ENCODE measurements around the gene CFAP74. TPM values are rescaled to one million over a fixed set of nuclear protein-coding genes. Genes with fewer than 3 reads are reported as not detected.

CFAP74 gene
- total and polyA plus RNA-seq, 2 donors (not counting 3 experiments of a cell fraction or from before 2014, with no cell fraction given): not detected

DNA sequence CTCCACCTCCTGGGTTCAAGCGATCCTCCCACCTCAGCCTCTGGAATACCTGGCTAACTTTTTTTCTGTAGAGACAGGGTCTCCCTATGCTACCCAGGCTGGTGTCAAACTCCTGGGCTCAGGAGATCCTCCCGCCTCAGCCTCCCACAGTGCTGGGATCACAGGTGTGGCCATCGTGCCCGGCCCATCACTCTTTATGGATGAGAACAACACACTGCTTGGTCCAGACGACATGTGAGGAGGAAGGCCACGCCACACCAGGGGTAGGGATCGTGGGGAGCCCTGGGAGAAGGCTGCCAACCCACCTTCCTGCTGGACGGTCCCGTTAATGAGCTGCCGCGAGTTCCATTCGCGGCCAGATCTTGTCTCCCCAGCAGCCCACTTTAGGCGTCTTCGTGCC is 10.6 kb upstream of the CFAP74 start:
- dilution Hi-C loops (cut with MboI; ENCODE audit: extremely low pct_ligation_motif_present, low sequenced_read_pairs): no loop called here
- Histone ChIP-seq H4K20me1 (replicated peaks; ENCODE audit: control insufficient read depth, extremely low read depth, insufficient read depth, low read length) (no peaks in the 10 kb centered on the region), H3K9me3 (replicated peaks; ENCODE audit: control insufficient read depth, insufficient read depth, low read length) (no peaks in the 10 kb centered on the region), H3K9me1 (replicated peaks; ENCODE audit: control insufficient read depth, extremely low read depth, insufficient read depth, low read length) (no peaks in the 10 kb centered on the region), H3K4me2 (ENCODE audit: insufficient read depth, low read length) (no peak overlapping the region), H2AFZ (ENCODE audit: low read depth, low read length) (no peak overlapping the region), H3K4me3 (replicated peaks in 1 of 3; ENCODE audit: insufficient read depth in 1 of 3, low read depth in 1 of 3, low read length in 3 of 3) (no peak overlapping the region), H3K27ac (ENCODE audit: insufficient read depth, low read depth, low read length) (no peak overlapping the region), H3K27me3 (ENCODE audit: control insufficient read depth in 2 of 2, insufficient read depth in 2 of 2, low read length in 2 of 2) (peaks cover 7 to 16% of the 10 kb centered on the region in 2 experiments), H3K9ac (replicated peaks; ENCODE audit: extremely low read depth, insufficient read depth, low read length) (no peak overlapping the region), H3K79me2 (ENCODE audit: control insufficient read depth, insufficient read depth, low read length) (no peaks in the 10 kb centered on the region), H3K36me3 (ENCODE audit: control insufficient read depth in 2 of 2, extremely low read depth in 1 of 2, insufficient read depth in 2 of 2, low read length in 2 of 2) (no peaks in the 10 kb centered on the region), H3K4me1 (ENCODE audit: control insufficient read depth, extremely low read depth, insufficient read depth, low read length) (no peaks in the 10 kb centered on the region)
- intact Hi-C loops (cut with micrococcal nuclease): no loop called here
- DNase-seq (ENCODE audit: low read depth, low spot score) (no peak), FAIRE-seq (no peak)
- BruUV-seq (replicated peaks): no TSS peak
- ChIA-PET CTCF (no interaction called here), POLR2A (no interaction called here)
- TF ChIP-seq EZH2 (IDR thresholded peaks at IDR 0.05; ENCODE audit: borderline replicate concordance, low read depth, low read length, severe bottlenecking): no peak
- no peak for TF ChIP-seq JUN (IDR thresholded peaks at IDR 0.05; ENCODE audit: borderline replicate concordance, insufficient read depth, insufficient read length, low read depth)
- no peak for TF ChIP-seq MYC (IDR thresholded peaks at IDR 0.05; ENCODE audit: low read depth, low read length)
- no peak for TF ChIP-seq FOS (IDR thresholded peaks at IDR 0.05; ENCODE audit: borderline replicate concordance, insufficient read depth, low read length)
- no peak for TF ChIP-seq MAX (IDR thresholded peaks at IDR 0.05; ENCODE audit: insufficient read depth, insufficient read length)
- no peak for TF ChIP-seq POLR2A (IDR thresholded peaks at IDR 0.05; ENCODE audit: low read depth, low read length)
- no peak for TF ChIP-seq POLR2AphosphoS5 (IDR thresholded peaks at IDR 0.05; ENCODE audit: insufficient read depth, low read depth, low read length)
- no peak for TF ChIP-seq GATA2 (IDR thresholded peaks at IDR 0.05; ENCODE audit: insufficient read depth, insufficient read length, low read depth, low read length)
- TF ChIP-seq CTCF (IDR thresholded peaks at IDR 0.05; ENCODE audit: extremely low read depth in 1 of 2, insufficient read depth in 1 of 2, low read depth in 1 of 2, low read length in 2 of 2): no peak

Measured in endothelial cell of umbilical vein (primary cell).